GM21717 (cell line): ENCODE measurements around the gene POLR1H.
"Not testable (repeated sequence)": the region's sequence is repeated elsewhere in the genome, so short reads cannot be mapped to it uniquely, and the experiment has no call there.

Experiments used
- ATAC-seq: cut with Tn5 transposase; IDR thresholded peaks from one replicate; pipeline ENCODE4 v1.9.1; 2021; ENCODE audit warnings: mild to moderate bottlenecking, moderate library complexity; ENCODE audit not compliant: unreplicated experiment

The POLR1H gene

GRCh38 chr6:30061092-30061857, at the start of gene POLR1H:
Gene POLR1H (plus strand): TSS chr6:30061265. CDS start chr6:30061525, 260 bp downstream.
- ATAC-seq = peak; percentile 82

- no peak for ATAC-seq
Measured at GRCh38 chr6:30013291-30013922, 47.7 kb upstream of the POLR1H start.

DNA sequence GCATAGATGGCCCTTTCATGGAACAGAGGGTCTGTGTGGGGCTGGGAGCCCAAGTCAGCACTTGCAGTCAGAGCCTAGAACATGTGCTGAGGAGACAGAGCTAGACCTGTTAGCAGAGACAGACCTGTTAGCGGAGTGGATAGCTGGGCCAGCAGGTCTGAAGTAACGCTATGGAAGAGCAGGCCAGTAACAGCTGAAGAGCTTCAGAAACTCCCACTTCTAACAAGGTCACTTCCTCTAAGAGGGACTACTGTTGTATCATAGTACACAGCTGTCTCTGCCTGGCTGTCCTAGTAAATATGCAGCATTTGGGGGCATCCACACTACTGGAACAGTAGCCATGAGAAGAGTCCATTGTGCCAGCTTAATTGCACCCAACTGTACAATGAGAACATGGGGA, 41.2 kb upstream of the POLR1H start:
- ATAC-seq = no peak

- ATAC-seq = no peak
Measured at GRCh38 chr6:30020626-30021025, 40.4 kb upstream of the POLR1H start.

GRCh38 chr6:30022189-30022588, 38.9 kb upstream of the POLR1H start:
- no peak for ATAC-seq

DNA sequence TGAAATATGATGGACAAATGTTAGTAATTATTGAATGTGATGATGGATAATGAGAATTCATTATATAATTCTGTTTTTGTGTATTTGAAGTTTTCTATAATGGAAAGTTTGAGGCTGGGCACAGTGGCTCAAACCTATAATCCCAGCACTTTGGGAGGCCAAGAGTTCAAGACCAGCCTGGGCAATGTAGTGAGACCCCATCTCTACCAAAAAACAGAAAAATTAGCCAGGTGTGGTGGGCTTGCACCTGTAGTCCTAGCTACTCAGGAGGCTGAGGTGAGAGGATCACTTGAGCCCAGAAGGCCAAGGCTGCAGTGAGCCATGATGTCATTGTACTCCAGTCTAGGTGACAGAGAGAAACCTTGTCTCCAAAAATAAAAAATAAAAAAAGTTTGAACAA, 38.4 kb upstream of the POLR1H start:
- ATAC-seq = not testable (repeated sequence)

GRCh38 chr6:30025186-30025585, 35.9 kb upstream of the POLR1H start:
- ATAC-seq = no peak

GRCh38 chr6:30029588-30029987, 31.5 kb upstream of the POLR1H start:
- ATAC-seq = no peak

GRCh38 chr6:30031381-30031780, 29.7 kb upstream of the POLR1H start:
- ATAC-seq = no peak

DNA sequence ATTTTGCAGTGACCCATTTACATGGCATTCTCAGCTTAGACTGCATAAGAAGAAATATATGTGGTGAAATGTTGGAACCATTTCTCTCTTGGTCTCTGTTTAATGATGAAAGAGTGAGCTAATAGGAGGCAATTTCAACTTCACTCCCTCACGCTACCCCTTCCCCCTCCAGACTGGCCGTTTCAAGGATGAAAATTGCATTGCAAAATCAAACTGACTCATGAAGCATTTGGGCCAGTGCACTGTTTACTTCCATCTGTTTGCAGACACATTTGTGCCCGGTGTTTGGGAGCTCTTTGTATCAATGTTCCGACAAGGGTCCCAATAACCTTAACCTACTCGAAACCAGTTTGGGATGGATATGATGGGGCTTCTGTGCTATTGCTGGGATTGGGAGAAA, 27.6 kb upstream of the POLR1H start:
- not testable (repeated sequence) for ATAC-seq

DNA sequence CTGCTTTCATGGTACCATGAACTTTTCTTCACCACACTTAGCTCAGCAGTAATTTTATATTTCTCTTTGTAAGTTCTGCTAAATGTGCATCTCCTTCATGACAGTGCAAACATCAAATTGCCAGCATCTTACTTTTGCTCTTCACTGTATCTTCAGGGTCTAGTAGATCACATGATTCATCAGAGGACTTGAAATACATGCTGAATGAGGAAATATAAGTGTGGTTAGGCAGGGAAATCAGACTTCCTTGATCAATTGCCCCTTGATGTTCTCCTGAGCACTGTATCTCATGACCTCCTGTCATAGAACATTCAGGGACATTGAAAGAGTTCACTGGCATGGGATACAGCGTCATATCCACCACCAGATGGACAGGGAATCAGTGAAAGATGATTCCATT, 25.3 kb upstream of the POLR1H start:
- no peak for ATAC-seq

- no peak for ATAC-seq
Measured at GRCh38 chr6:30037182-30037788, 23.8 kb upstream of the POLR1H start.

DNA sequence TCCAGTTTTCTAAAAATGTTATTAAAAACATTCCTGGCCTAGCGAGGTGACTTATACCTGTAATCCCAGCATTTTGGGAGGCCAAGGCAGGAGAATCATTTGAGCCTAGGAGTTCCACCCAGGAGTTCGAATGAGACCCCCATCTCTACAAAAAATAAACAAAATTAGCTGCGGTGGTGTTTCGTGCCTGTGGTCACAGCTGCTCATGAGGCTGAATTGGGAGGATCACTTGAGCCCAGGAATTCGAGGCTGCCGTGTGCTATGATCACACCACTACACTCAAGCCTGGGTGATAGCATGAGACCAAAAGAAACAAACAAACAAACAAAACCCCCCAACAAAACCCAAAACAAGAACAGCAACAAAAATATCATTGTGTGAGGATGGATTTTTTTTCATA, 19.8 kb upstream of the POLR1H start:
- ATAC-seq = no peak

GRCh38 chr6:30041821-30042220, 19.2 kb upstream of the POLR1H start:
- ATAC-seq = no peak

- ATAC-seq = no peak
Measured at GRCh38 chr6:30042476-30042875, 18.6 kb upstream of the POLR1H start.

- no peak for ATAC-seq
Measured at GRCh38 chr6:30042914-30043313, 18.2 kb upstream of the POLR1H start.

DNA sequence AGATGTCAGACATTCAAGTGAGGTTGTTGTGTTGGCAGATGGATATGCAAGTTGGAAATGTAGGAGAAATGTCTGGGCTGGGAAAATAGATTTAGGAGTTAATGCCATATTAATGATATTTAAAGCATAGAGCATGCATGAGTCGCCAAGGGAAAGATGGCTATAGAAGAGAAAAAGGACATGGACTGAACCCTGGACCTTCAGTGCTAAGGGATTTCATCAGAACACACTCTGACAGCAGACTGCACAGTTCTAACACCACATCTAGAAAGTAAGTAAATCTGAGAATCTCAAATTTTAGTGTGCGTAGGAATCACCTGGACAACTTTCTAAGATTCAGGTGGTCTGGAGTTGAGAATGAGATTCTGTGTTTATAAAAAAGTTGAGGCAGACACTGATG, 17.3 kb upstream of the POLR1H start:
- ATAC-seq = no peak

- ATAC-seq = no peak
Measured at GRCh38 chr6:30044630-30045029, 16.4 kb upstream of the POLR1H start.

DNA sequence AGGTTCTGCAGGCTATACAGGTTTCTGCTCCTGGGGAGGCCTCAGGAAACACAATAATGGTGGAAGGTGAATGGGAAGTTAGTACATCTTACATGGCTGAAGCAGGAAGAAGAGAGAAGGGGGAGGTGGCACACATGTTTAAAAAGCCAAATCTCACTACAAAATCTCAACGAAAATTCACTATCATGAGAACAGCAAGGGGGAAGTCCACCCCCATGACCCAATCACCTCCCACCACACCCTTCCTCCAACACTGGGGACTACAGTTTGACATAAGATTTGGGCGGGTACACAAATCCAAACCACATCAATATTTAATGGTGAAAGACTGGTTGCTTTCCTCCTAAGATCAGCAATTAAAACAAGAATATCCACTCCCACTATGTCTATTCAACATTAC, 13.8 kb upstream of the POLR1H start:
- no peak for ATAC-seq

DNA sequence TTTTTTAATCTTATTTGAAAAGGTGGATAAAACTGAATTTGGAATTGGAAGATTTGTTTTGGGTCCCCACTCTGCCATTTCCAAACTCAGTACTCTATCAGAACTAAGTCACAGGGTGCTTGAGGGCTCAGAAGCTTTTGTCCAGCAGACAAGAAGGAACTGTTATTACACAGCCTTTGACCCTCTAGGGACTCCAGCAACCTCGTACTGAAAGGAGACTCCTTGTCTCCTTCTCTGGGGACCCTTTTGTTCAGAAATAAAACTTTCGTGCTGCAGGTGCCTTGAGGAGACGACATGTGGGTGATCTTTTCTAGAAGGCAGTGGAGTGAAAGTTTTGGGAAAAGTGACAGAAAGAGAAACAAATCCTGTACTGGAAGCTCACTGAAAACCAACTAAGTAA, 7.4 kb upstream of the POLR1H start:
- no peak for ATAC-seq

- no peak for ATAC-seq
Measured at GRCh38 chr6:30055513-30055912, 5.6 kb upstream of the POLR1H start.

- peak; percentile 10 for ATAC-seq
Measured at GRCh38 chr6:30060606-30061091, 416 bp upstream of the POLR1H start.
